GM18873 (cell line): Measurements from ENCODE around the gene LHPP.
"Not testable (repeated sequence)": the region's sequence is repeated elsewhere in the genome, so short reads cannot be mapped to it uniquely, and the experiment has no call there.

Experiments
- ATAC-seq: cut with Tn5 transposase; IDR thresholded peaks from one replicate; pipeline ENCODE4 v1.9.1; 2021; ENCODE audit warnings: mild to moderate bottlenecking, moderate library complexity, moderate number of reproducible peaks; ENCODE audit not compliant: unreplicated experiment, low FRiP score

LHPP gene

GRCh38 chr10:124534231-124534798, 72.7 kb downstream of the LHPP start:
- ATAC-seq = no peak

DNA sequence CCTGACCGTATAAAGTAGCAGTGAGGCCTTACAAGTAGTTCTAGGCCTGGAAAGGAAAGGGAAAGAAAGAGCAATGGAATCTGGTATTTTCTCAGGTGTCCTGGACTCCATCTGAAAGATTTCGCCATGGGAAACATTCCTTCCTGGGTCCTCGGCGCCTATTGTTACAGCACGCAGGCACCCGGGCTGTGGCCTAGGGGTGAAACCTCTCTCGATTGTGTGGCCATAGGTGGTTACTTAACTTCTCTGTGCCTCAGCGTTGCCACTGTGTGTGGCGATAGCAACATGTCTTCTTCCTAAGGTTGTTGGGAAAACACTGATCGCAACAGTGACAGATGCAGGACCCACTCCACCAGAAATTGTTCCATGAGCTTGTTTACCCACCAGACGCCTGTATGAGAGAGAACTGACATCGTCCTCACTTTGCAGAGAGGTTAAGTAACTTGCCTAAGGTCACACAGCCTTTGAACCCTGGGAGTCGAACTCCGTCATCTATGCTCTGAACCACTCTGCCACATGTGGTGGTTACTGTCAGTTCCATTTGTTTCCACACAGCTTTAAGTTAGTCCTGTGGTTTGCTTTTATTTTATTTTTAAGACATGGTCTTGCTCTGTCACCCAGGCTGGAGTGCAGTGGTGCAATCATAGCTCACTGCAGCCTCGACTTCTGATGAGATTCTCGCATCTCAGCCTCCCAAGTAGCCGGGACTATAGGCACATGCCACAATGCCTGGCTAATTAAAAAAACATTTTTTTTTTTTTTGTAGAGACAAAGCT, 73.4 kb downstream of the LHPP start:
- ATAC-seq = no peak

DNA sequence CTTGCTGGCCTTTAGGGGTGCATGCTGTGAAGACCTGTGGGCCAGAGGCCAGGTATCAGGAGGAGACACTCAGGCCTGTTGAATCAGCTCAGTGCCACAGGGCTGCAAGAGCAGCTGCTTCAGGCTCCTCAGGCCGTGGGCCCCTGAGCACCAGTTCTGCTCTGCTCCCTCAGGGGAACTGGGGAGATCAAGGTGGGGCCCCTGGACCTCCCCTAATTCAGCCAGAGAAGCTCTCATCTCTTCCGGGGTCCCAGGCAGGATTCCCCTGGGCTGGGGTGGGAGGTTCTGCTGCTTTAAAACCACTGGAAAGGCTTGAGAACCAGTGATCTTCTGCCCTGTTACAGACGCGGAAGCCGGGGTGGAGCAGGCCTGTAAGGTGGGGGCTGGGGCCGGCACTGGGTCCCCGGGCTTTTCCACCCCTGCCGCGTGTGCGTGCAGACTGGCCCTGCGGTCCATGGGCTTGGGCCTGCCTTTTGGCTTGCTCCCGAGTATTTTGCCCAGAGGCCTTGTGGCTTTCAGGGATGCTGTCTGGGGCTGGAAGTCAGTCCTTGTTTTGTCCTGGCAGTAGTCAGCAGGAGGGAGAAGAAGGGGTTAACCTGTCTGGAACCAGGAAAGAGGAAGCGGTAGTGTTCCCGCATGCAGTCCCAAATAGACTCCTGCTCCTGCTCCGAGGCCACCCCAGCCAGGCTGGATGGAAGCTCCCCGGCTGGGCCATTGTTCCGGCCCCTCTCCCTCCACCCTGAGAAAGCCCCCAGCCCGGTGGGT, 74.3 kb downstream of the LHPP start:
- no peak for ATAC-seq

GRCh38 chr10:124536496-124537050, 75.0 kb downstream of the LHPP start:
- ATAC-seq = no peak

DNA sequence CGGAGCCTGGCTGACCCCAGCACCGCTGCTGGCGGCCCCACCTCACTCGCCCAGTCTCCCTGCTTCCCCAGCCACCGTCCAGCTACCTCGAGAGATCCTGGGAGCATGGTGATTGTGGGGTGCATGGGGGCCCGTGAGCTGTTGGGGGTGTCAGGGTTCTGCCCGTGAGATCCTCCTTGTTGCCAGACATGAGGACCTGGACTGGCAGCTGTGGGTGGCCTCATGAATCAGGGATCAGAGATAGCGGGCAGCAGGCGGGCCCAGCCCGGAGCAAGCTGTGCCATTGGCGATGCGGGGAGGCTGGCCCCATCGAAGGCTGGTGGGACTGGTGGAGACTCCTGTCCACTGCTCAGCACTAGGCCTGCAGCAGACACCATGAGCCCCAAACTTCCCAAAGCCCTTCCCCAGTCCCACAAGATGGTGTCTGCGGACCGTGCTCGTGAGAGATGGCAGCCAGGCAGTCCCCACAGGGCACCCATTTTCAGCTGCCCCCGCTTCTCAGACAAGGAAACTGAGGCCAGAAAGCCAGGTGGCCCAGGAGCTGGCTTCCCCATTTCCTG, 75.6 kb downstream of the LHPP start:
- ATAC-seq = no peak

DNA sequence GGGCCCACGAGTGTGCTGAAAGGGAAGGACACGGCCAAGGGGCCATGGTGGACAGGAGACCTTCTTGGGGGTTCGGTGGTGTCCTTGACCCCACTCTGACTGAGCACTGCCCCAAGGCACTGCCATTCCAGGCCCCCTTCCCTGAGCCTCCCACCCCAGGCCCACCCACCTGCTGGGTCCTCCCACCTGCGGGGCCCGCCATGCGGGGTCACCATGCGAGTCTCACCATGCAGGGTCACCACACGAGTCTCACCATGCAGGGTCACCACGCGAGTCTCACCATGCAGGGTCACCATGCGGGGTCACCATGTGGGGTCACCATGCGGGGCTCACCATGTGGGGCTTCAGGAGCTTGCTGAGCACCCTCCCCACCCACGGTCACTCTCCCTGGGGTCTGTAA, 76.3 kb downstream of the LHPP start:
- no peak for ATAC-seq

- no peak for ATAC-seq
Observed at GRCh38 chr10:124538706-124539105, 77.1 kb downstream of the LHPP start.

DNA sequence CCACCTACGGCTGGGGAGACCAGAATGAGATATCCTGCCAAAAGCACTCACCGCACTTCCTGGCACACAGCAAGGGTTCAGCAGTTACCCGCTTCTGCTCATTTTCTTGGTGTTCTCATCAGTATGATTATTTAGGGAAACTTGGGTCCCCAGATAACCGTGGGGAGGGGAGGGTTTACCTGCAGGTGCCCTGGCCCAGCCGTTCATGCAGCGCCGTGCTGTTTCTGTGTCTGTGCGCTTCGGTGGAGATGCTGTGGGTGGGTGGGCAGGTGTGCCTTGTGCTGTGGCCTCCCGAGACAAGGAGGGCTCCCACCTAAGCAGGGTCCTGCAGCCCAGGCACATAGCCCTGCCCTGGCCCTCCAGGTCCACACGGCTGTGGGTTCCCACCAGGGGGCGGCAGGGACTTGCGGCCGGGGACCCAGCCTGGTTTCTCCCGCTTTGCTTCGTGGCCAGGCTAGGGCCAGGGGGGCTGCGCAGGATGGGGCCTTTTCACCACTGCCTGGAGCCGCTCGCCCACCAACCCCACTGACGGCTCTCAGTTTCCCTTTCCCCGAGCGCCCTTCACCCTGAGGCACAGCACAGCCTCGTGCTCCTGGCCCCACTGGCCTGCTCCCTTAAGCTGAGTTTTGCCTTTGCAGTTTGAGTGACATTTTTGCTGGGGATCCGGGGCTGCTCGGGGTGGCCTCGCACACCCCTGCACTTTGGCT, 78.5 kb downstream of the LHPP start:
- no peak for ATAC-seq

- no peak for ATAC-seq
Observed at GRCh38 chr10:124541076-124541903, 79.7 kb downstream of the LHPP start.

DNA sequence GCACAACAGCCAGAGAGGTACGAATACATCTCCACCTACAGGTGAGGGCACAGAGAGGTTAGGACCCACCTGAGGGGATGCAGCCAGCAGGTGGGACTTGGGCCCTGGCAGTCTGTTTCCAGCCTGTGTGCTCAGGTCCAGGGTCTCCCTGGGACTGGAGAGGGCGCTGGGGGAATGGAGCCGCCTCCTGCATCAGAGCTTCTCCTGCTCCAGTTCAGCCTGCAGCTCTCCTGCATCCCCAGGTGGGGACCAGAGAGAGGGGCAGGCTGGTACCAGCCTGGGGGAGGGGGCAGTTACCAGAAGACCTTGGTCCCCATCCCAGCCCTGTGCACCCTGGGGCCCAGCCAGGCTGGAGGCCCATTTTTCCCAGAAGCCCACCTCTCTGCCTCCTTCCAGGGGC, 80.7 kb downstream of the LHPP start:
- ATAC-seq = no peak

DNA sequence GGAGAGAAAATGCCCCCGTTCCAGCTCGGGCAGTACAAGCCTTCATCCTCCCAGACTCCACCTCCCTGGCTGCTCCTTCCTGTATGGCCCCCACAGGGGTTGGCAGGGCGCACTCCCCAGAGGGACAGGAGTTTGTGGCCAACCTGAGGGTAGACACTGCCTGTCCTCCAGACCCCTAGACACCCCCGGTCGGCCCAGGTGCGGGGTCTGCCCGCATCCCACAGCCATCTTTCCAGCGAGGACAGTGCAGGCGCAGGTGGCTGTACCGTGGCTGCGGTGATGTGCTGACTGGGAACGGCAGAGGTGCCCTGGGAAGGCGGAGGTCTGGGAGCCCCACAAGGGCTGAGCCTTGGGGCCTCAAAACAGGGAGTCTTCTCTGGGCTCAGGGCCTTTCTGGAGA, 81.5 kb downstream of the LHPP start:
- no peak for ATAC-seq

- no peak for ATAC-seq
Observed at GRCh38 chr10:124543971-124544370, 82.3 kb downstream of the LHPP start.

DNA sequence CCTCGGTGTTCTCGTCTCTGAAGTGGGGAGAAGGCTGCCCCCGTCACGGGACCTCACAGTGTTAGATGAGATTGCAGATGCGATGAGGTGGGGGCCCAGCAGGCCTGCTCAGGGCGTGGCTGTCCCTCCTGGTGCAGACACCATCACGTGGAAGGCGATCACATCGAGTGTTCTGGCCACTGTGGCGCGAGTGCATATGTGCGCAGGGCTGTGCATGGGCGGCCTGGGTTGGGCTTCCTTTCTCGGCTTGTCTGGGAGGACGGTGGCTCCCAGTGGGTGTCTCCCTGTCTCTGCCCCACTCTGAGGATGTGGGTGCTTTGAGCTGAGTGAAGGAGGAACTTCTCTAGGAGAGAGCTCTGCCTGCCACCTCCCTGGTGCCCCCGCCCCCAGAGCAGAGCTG, 83.1 kb downstream of the LHPP start:
- no peak for ATAC-seq

DNA sequence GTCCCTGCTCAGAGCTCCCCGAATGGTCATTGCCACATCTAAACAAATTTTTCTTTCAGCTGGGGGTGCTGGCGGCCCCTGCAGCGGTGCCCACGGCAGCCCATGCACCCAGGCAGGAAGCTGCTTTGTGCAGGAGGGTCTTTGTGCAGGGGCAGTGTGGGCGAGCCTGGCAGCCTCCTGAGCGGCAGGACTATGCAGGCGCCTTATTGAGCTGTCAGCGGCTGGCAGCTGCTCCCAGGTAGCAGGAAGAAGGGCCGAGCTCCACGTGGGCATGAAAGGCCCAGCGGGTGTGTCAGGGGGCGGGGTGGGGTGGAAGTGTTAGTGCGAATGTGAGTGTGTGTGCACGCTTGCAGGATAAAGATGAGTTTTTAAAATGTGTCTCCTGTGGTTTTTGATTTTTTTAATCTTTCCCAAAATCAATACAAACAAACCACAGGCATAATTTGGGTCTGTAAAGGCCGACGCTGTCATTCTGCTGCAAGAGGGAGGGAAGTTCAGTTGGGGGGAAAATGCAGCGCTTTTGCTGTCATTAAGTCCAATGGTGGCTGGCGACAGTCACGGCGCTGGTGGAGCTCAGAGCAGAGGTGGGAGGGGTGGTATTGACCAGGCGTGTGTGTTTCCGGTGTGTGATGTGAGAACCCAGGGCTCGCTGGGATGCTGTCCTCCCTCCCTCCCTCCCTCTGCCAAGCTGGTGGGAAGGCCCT, 83.9 kb downstream of the LHPP start:
- no peak for ATAC-seq

DNA sequence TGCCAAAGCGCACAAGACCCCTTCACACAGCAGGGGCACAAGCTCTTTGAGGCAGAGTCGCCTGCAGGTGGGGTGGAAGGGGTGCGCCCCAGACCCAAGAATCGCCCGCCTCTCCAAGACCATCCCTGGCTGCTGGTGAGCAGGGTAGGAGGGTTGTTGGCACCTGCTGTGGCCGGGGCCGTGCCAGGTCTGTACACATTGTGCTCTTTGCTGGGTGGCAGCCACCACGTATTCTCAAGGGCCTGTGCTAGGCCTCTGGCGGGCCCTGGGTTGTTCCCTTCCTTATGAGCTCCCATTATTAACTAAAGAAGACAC, 84.4 kb downstream of the LHPP start:
- no peak for ATAC-seq

GRCh38 chr10:124546957-124547646, 85.5 kb downstream of the LHPP start:
- no peak for ATAC-seq

- ATAC-seq = no peak
Observed at GRCh38 chr10:124547647-124548168, 86.1 kb downstream of the LHPP start.

GRCh38 chr10:124549171-124549570, 87.5 kb downstream of the LHPP start:
- ATAC-seq = not testable (repeated sequence)
